ENCODE measurements around the gene COLEC11.

The COLEC11 gene

DNA sequence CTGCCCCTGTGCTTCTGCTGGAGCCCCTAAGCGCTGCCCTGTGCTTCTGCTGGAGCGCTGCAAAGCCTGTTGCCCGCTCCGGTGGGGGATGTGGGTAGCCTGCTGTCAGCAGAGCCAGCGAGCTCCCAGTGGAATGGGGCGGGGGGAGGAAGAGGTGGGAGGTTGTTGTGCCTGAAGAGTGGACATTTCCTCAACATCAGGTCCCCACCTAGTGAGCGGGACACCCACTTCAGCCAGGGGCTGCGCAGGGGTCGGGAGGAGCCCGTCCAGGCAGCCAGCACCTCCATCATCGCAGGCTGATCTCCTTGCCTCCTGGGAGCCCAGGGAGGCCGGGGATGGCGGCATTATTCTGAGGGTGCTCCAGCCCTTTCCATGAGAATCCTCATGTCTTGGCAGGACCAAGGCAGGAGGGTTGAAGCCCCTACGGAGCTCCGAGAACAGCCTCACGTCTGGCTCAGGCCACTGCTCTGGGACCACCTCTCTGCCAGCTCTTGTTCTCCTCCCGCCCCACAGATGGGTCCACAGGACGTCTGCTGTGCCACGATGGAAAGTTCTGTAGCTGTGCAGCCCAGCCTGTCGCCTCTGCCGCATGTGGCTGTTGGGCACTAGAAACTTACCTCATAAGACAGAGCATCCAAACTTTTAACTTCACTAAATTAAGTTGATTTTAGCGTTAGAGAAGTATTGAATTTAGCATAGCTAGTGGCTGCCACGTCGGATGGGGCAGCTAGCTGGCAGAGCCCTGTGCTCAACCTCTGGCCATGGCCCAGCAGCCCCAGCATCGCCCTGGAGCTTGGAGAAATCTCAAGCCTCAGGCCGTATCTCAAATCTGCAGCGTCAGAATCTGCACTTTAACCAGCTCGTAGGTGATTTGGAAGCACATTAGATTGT, 61.2 kb downstream of the COLEC11 start:
- DNase-seq = no peak

DNA sequence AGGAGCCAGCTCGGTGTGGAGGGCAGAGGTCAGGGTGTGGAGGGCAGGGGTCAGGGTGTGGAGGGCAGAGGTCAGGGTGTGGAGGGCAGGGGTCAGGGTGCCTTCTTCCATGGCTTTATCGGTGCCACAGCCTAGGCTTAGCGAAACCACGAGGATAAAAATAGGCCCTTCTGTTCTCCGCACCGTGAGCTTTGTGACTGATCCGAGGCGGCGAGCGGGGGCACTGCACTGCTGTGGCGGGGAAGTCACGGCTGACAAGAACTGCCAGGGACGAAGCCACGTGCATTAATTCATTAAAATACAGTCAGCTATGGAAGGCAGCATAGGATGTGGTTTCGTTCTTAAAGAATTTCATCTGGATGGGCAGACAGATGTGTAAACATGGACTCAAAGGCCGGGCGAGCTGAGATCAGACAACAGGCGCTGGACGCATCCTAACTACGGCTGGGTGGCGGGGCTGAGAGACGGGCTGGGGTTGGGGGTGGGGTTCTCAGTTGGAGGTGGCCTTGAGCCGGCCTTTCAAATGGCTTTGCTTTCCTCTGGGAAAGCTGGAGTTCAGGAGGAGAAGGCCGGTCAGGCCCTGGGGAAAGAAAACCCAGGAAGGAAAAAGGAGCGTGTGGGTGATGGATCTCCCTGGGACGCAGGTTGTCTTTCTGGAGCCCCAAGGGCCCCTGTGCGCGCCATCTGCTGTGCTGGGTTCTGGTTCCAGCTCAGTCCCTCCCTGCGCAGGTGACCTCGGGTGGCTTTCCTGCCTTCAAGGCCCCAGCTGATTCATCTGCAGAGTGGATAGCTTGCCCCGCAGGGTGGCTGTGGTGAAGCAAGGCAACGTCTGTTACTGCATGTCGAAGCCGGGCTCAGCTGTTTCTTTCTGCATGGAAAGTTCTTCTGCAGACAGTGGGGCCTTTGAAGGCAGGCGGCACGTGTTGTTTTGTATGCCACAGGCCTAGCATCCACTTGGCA, 62.1 kb downstream of the COLEC11 start:
- no peak for DNase-seq

DNA sequence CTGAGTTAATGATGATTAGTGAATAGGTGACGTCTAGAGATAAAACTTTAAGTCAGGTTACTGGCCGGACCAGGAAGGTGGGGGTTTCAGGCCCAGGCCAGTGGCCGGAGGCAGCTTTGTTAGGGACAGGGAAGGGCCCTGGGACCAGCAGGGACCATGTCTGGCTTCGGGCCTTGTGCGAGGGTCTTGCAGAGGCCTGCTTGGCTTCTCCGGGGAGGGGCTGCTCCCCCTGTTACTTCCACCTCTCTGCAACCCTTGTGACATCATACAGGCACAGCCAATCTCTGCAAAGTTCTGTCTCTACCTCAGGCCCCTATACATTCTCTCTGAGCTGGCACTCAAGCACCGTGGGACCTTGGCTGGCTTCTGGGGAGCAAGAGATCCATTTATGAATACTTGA, 63.0 kb downstream of the COLEC11 start, which contains the start of gene ALLC:
Gene ALLC, plus strand, starts transcription at position 320 of the 400 bp plus-strand sequence. CDS start 12,958 bp downstream, outside the sequence.
- DNase-seq = no peak

DNA sequence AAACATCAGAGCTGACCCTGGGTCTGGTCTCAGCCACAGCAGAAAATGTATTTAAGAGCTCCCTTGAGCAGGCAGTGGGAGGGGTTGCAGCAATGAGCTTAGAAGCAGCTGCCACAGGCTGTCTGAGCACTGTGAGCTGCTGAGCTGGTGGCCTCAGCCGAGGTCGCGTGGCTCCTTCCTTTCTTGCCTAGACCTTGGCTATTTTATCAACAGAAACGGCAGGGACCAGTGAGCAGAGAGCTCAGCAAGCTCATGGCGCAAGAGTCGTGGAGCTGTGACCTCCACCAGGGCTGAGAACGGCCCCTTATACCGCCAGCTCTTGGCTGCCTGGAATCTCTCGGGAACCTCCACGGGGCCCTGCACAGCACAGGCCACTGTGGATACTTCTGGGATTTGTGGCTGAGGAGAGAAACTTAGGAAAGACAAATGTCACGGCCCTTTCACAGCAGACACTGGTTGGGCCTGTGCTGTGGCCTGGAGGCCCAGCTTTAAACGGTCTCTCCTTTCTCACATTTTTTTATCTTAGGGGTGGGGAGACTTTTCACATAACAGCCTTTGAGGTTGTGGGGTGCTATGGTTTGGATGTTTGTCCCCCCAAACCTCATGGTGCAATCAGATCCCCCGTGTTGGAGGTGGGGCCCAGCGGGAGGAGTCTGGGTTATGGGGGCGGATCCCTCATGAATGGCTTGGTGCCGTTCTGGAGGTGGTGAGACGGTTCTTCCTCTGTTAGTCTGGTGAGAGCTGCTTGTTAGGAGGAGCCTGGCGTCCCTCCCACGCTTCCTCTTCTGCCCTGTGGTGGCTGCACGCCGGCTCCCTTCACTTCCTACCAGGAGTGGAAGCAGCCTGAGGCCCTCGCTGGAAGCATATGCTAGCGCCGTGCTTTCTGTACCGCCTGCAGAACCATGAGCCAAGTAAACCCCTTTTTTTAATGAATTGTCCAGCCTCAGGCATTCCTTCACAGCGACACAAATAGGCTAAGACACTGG, 64.8 kb downstream of the COLEC11 start:
- DNase-seq = peak; percentile 11

DNA sequence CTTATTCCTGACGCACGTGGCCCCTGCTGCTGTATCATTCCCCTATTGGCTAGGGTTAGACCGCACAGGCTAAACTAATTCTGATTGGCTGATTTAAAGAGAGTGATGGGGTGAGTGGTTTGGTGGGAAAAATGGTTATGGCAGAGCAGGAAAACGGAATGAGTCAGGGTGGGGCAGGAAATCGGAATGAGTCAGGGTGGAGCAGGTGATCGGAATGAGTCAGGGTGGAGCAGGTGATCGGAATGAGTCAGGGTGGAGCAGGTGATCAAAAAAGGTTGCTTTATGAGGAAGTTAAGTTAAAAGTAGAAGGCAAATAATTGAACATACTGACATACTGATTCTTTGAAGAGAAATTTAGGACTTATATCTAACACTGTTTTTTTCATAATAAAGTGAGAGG, 65.7 kb downstream of the COLEC11 start:
- peak; percentile 13 for DNase-seq

DNA sequence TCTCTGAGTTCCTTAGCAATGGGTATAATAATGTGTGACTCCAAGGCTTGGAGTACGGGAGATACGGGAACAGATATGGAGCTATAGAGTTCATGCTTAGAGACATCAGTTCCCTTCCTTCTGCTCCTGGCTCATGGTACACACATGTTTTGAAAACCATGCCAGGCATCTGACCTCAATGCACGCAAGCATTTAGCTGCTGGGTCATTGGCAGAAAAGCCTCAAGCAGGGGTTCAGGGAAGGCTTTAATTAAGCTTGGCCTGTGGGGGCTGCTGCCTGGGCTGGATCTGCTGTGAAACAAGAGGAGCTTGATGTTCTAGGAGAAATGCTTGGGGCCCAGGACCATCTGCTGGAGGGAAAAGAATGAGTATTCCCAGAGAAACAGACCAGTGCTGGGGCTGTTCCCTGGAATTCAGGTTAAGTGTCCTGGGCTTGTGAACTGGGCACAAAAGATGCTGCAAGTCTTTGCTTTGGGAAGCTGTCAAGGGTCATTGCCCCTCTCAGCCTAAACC, 66.3 kb downstream of the COLEC11 start:
- peak; percentile 6 for DNase-seq

DNA sequence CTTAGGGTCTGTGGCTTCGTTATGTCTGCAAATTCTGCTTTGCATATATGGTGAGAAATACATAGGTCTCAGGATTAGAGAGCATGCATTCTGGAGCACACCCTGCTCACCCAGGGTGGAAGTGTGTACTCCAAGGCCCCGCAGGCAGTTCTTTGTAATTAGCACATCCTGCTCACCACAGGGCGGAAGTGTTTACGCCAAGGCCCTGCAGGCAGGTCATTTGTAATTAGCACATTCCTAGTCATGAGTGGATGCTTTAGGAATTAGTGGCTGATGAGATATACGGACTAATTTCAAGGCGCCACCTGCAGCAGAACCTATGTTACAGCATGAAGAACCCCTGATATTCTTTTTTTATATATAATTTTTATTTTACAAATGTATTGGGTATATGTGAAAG, 67.3 kb downstream of the COLEC11 start:
- DNase-seq = peak; percentile 4

DNA sequence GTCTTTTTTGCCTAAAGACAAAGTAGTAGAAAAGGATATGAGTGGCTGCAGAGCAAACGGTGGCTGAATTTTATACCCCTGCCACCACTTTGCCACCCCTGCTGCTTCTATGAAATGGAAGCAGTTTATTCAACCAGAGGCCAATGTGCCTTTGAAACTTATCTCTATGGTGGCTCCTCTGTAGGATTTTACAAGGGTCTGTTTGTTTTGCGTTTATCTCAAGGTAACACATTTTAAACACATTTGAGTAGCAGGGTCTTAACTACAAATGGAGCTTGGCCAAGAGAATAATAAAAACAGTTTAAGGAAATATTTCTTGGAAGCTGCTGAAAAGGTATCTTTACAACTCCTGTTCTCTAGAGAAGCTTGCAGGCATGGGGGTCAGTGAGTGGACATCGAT, 69.2 kb downstream of the COLEC11 start:
- no peak for DNase-seq

DNA sequence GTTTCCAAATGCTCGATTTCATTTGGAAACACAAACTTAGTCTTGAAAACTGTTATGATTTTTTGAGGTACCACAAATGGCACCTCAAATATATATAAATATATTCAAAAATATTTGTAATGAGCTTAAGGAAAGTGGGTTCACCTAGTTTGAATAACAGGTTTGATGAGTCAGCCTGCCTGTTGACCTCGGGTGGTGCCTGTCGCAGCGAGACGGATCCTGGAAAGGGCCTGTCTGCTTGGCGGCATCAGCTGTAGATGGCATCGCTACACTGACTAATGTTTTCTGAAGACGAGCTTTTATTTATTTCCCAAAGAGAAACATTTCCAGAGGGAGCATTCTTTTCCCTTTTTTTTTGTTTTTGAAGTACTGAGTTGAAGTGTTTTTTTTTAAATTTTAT, 70.0 kb downstream of the COLEC11 start:
- no peak for DNase-seq

DNA sequence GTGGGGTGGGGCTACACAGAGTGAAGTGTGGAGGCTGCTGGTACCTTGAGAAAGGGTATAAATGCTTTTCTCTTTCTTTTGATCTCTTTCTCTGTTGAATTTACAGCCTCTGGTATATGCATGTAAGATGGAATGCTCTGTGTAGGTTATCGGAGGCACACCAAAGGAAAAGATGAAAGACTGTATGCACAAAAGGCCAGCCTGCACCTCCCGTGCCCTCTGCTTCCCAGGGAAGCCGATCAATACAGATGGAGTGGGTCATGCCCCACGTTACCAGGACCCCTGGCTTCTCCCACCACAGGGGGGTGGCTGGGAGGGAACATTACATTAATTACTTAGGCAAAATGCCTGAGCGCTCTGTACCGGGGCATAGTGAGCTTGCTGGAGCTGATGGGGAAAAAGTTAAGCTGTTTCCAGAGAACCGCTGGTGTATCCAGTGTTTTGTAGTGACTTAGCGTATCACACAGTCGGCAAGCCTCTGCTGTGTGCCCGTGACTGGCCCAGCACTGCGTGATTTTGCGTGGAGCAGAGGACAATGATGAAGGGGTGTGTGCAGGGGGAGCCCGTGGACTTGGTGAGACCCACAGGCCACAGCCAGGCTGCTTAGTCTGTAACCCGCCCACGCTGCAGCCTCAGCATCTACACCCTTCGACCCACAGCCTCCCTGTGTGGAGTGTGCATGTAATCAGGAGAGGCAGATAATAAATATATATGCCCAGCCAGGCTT, 71.1 kb downstream of the COLEC11 start:
- DNase-seq = peak; percentile 4

DNA sequence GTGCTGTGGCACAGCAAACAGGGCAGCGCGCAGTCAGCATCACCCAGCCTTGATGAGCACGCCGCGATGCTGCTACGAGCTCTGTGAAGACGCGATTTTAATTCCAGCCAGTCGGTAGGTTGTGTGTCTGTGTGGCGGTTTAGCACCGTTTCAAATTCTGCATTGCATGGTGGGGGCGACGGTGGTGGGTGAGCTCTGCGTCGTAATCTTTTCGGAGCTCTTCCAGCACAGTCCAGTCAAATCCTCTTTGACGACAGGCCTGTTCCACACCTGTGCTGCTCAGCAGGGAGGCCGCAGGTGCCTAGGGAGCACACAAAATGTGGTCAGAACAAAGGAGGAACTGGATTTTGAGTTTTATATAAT, 71.7 kb downstream of the COLEC11 start:
- no peak for DNase-seq

DNA sequence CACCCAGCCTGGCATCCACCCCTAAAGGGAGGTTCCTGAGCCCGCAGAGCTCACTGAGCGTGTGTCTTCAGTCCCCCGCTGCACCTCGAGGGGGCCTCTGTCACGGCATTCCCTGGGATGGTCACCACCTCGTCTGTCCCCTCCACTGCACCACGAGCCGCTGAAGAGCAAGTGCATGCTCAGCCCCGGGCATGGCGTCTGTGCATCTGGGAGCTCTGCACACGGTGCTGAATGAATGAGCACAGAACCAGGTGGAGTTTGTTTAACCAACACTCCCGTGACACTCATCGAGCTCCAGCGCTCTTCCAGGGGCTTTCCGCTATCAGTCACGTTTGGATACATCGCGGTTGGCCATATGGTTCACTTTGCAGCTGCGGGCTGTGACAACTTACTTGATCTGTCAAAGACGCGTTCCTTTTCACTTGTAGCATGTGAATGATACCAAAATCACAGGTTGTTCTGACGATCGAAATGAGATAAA, 72.3 kb downstream of the COLEC11 start:
- DNase-seq = peak; percentile 6

DNA sequence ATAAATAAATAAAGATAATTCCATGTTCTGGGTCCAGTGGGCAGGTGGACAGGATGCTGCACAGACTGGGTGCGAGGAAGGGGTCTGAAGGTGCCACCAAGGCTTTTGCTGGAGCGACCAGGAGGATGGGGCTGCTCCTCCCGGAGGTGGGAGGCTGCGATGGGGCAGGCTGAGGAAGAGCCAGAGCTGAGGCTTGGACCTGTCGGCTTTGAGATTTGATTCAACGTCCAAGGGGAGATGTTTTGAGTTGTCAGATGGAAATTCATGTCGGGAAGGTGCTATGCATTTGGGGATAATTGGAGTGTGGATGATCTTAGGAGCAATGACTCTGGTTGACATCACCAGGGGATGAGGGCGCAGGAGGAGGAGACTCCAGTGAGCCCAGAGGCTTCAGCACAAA, 74.7 kb downstream of the COLEC11 start:
- peak; percentile 10 for DNase-seq

DNA sequence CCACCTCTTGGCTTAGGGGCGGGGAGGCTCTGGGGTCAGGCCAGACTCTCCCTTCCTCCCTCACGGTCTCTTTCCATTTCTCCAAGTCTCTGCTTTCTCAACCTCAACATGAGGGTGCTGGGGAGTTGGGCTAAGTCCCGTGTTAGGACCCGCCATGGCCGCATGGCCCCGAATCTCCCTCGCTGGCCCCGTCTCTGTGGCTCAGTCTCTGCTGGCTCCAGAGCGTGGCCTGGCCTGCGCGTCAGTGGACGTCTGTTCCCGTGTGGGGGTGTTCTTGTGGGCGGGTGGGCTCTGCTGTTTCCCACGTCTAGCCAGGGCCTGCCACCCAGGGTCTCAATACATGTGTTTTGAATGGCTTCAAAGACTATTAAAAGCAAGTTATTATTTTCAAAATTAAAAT, 75.5 kb downstream of the COLEC11 start:
- no peak for DNase-seq

DNA sequence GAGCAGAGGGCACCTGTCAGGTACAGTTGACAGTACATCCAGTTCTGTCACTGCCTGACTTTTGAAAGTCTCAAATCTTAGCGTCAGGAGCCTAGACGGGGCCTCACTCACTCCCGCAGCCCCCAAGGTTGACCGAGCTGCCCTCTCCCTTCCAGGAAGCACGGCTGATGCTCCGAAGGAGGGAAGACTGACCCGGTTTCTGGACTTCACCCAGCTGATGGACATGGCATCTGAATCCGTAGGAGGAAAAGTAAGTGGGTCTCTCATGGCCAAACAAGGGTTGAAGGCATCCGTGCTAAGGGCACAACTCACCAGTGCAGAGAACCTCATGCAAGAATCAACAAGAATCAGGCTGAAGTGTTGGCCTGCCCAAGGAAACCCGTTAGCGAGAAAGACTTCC, 76.0 kb downstream of the COLEC11 start:
- DNase-seq = no peak

DNA sequence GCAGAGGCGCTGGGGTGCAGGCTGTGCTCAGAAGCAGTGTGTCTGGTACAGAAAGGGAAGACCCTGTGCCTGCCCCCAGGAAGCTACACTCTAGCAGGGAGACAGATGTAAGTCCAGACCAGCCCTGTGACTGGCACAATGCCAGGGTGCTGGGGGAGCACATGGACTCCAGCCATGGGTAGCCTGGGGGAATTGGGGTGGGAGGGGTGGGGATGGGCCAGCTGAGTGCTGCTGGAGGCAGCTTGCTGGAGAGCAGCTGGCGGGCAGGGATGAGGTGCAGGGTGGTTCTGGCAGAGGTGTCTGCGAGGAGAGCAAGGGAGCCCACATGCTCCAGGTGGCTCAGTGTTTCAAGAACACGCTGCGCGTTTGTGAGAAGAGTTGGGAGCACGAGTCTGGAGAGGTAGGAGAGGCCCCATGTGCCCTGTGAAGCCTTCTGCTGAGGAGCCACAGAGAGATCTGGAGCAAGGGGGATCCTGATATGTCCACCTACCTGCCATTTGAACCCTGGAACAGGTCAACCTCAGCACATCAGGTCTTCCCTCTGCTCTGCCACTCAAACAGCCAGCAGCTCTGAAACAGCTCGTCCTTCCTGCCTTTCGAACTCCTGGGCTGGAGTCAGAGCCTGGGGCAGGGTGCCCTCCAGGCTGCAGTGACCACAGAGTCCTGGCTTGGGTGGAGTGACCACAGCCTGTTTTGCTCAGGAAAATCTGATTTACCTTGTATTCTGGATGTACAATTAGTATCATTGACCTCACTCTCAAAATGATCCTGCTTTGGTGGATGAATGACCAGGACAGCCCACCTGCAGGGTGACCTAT, 78.2 kb downstream of the COLEC11 start:
- DNase-seq = no peak

DNA sequence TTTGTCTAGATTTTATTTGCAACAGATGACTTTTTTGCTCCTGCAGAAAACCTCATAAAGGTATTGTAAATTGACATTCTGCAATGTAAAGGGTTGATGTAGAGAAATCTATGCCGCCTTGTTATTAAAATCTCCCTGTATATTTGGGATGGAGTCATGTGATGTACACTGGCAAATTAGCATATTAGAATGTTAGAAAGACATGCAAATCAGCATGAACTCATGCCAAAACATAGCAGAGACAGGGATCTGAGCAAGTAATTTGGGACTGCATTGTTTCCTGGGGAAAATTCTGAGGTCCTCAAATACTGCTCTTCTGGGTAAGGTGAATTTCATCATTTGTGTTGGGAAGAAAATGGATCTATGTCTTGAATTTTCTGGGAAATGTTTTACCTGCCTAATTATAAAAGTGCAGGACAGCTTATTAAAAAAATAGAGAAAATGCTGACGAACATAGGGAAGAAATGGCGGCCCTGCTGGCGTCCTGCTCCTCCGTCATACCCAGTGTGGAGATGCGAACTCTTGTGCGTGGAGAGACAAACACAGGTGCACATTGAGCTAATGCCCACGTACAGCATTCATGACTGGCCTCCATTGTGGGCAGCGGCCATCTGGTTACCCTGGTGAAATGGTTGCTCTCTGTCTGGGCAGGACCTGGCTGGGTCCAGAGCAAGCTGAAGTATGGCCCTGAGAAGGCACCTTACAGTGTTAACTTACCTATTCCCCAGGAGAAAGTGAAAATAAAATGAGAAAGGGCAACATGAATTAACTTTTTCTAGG, 79.3 kb downstream of the COLEC11 start:
- DNase-seq = no peak

DNA sequence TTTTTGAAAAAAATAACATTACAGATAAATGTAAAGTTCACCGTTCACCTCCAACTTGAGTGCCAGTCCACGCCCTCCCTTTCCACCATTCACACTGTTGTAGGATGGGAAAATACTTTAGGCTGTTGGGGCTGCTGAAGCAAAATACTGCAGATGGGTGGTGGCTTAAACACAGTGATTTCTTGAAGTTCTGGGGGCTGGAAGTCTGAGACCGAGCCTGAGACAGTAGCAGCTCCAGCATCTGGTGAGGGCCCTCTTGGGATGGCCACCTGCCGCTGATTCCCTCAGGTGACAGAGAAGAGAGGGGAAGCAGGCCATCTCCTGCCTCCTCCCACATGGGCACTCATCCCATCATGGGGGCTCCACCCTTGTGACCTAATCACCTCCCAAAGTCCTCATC, 80.8 kb downstream of the COLEC11 start:
- DNase-seq = no peak

DNA sequence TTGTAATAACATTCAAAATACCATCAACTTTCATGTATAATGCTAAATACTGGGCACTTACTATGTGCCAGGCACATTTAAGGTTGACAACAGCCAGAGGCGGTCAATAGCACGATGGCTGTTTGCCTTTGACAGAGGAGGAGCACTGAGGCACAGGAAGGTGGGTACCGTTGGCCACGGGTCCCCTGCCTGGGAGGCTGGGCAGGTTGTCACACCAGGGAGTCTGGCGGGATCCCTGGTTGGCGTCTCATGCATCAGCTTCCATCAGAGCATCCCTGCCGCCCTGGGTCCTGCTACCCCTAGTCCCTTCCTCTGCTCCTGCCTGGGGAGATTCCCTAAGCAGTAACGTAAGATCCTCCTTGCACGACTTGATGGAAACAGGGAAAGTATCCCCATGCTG, 82.5 kb downstream of the COLEC11 start:
- no peak for DNase-seq

DNA sequence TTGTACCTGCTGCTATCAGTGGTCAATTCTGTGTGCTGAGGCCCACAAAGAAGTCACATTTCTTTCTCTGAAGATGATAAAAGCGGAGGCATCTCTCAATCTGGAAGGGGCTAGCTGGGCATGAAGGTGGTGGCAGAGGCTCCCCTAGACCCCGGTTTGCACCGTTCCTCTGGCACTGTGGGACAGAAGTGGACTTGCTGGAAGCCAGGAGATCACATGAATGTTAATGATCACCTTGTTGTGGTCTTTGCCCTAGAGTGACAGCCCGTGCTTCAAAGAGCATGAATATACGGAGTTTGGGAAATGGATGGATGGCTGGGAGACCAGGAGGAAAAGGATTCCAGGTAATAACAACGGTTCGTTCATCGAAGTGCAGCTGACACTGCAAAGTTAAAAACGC, 83.3 kb downstream of the COLEC11 start:
- no peak for DNase-seq
